GM21619 (cell line): Measurements from ENCODE around the gene ULK3.

Experiments
- ATAC-seq: cut with Tn5 transposase; IDR thresholded peaks from one replicate; pipeline ENCODE4 v1.9.1; 2021; ENCODE audit not compliant: unreplicated experiment

The ULK3 gene

GRCh38 chr15:74799856-74800558 is 42.9 kb downstream of the ULK3 start:
- ATAC-seq: peak; percentile 55

GRCh38 chr15:74799255-74799855 is 43.6 kb downstream of the ULK3 start:
- ATAC-seq: no peak

- no peak for ATAC-seq
Observed at GRCh38 chr15:74798388-74799254, 44.3 kb downstream of the ULK3 start.

- ATAC-seq: no peak
Observed at GRCh38 chr15:74795966-74796625, 46.9 kb downstream of the ULK3 start.

GRCh38 chr15:74794970-74795349 is 48.0 kb downstream of the ULK3 start:
- no peak for ATAC-seq

- ATAC-seq: no peak
Observed at GRCh38 chr15:74794248-74794969, 48.5 kb downstream of the ULK3 start.

- ATAC-seq: no peak
Observed at GRCh38 chr15:74793135-74794028, 49.6 kb downstream of the ULK3 start.

GRCh38 chr15:74792227-74793016 is 50.5 kb downstream of the ULK3 start:
- ATAC-seq: no peak

- no peak for ATAC-seq
Observed at GRCh38 chr15:74791667-74792066, 51.3 kb downstream of the ULK3 start.

- ATAC-seq: no peak
Observed at GRCh38 chr15:74791007-74791406, 51.9 kb downstream of the ULK3 start.

GRCh38 chr15:74790080-74790916 is 52.7 kb downstream of the ULK3 start:
- no peak for ATAC-seq

GRCh38 chr15:74789741-74790079 is 53.2 kb downstream of the ULK3 start:
- ATAC-seq: no peak

GRCh38 chr15:74789171-74789631 is 53.8 kb downstream of the ULK3 start:
- no peak for ATAC-seq

GRCh38 chr15:74788683-74789151 is 54.2 kb downstream of the ULK3 start:
- peak; percentile 30 for ATAC-seq

GRCh38 chr15:74788042-74788682 is 54.8 kb downstream of the ULK3 start:
- no peak for ATAC-seq

- ATAC-seq: peak; percentile 34
Observed at GRCh38 chr15:74787251-74788041, 55.5 kb downstream of the ULK3 start.
